G401.6 (cell line): Measurements from ENCODE around the gene RTTN.
"Not testable (repeated sequence)": the region's sequence is repeated elsewhere in the genome, so short reads cannot be mapped to it uniquely, and the experiment has no call there.

Experiments used
- FAIRE-seq: peaks from 2 replicates; lab custom pipeline; 2012; peaks lifted over from hg19 to GRCh38; lab: Jason Lieb, UNC

The RTTN gene

GRCh38 chr18:69975294-69975693 is 230.2 kb downstream of the RTTN start:
- not testable (repeated sequence) for FAIRE-seq

DNA sequence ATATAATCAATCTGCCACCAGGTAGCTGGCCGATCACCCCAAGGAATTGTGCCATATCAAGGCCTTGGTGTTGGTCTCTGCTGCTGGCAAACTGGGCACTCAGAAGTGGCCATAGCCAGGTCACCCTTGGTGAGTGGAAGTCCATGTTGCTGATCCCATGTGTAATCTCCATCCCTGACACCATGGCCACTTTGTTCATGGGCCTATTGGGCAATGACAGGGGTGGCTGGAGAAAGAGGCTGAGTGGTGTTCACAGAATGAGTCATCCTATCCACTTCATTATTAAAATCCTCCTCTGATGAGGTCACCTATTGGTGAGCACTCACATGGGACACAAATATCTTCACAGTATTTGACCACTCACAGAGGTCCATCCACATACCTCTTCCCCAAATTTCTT is 231.1 kb downstream of the RTTN start:
- FAIRE-seq: no peak

- FAIRE-seq: no peak
These were observed 236.0 kb downstream of the RTTN start for GRCh38 chr18:69969491-69969890.

DNA sequence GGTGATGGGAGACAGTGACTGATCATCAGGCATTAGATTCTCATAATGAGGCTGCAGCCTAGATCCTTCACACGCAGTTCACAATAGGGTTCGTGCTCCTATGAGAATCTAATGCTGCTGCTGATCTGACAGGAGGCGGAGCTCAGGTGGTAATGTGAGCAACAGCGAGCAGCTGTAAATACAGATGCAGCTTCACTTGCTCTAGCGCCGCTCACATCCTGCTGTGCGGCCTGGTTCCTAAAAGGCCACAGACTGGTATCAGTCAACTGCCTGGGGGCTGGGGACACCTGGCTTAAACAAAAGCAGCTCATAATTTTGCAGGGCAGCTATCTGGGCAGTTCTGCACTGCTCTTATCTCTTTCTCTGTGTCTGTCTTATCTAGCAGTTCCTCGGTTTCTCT is 237.4 kb downstream of the RTTN start:
- FAIRE-seq: no peak

- FAIRE-seq: no peak
These were observed 242.3 kb downstream of the RTTN start for GRCh38 chr18:69963196-69963595.

DNA sequence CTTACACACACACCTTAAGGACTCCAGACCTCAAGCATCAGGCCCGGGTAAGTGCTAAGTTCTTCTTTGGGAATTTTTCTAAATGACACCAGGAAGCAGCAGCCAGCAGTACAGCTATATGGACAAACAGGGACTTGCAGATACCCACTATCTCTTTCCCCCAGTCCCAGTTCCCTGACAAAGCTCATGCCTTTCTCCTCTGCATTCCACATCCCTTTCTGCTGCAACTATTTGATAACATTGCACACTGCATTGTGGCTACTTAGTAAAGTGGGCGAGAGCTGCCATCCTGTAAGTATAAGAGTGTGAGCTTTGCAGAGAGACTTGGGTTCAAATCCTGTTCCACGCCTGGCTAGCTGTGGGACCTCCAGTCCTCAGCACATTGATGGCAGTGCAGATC is 243.8 kb downstream of the RTTN start:
- no peak for FAIRE-seq

DNA sequence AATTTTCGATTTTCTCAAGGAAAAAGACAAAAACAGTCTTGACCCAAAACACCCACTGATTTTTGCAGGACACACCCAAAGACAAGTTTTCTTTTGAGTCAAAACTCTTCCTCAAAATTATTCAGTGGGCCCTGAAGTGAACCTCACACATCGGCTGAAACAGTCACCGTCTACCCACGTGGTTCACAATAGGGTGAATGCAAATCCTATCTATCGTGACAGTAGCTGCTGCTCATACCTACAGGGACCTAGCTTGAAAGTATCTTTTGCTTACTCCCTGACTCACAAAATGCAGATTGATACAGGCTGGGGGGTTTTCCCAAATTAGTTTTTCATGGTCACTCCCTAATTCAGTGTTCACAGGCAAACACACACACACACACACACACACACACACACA is 247.1 kb downstream of the RTTN start:
- no peak for FAIRE-seq

- FAIRE-seq: no peak
These were observed 247.7 kb downstream of the RTTN start for GRCh38 chr18:69957747-69958146.

- FAIRE-seq: no peak
These were observed 248.5 kb downstream of the RTTN start for GRCh38 chr18:69956665-69957620.

GRCh38 chr18:69956057-69956456 is 249.4 kb downstream of the RTTN start:
- FAIRE-seq: no peak

DNA sequence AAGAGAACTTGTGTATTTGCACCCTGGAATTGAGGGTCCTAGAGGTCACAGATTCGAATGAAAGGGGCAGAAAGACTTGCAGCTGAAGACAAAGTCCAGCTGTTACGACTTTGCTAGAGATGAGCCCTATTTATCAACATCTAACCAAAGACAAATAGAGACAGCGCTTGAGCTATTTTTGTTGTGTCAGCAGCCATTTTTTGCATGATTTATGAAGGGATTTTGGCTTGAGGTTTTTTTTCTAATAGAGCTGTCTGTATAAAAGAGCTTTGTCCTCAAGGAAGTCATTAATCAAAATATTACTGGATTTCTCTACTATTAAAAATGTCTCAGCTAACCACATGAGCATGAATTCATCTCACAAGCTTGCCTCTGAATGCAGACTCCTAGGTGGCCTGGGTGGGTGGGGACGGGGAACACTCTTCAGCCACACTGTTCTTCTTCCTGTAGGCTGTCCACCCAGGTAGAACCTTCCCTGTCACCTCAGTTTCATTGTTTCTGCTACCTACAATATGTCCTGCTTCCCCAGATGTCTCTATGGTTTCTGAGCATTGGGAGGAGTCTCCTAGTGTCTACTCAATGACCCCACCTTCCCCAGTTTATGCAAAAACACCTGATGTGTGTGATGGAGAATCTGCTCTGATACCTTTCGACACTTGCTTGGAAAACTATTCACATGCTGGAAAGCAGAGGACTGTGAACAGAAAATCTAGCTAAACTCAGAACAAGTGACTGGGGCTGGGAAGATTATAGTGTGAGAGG is 250.6 kb downstream of the RTTN start:
- FAIRE-seq: no peak

GRCh38 chr18:69953191-69953590 is 252.3 kb downstream of the RTTN start:
- no peak for FAIRE-seq
